Measurements from ENCODE around the gene FSIP1. TPM values are rescaled to one million over a fixed set of nuclear protein-coding genes. Genes with fewer than 3 reads are reported as not detected.

The FSIP1 gene
- total and polyA plus RNA-seq, 2 donors: 0.27 to 3.0 TPM

- Histone ChIP-seq H3K4me1 (ENCODE audit: insufficient read depth) (no peaks in the 10 kb centered on the region), H3K4me3 (ENCODE audit: low read depth, low read length) (no peak overlapping the region), H3K36me3 (ENCODE audit: insufficient read depth) (no peaks in the 10 kb centered on the region), H3K27ac (ENCODE audit: low read depth) (no peak overlapping the region)
- DNase-seq (ENCODE audit: extremely low spot score): no peak
- WGBS: 95% methylated on average over 3 of the region's 3 CpGs
Measured at GRCh38 chr15:39627451-39628143, 155.0 kb downstream of the FSIP1 start.

- no peak overlapping the region for H3K27ac ChIP-seq (ENCODE audit: low read depth)
Measured at GRCh38 chr15:39625856-39626255, 156.8 kb downstream of the FSIP1 start.

GRCh38 chr15:39625451-39625850, 157.2 kb downstream of the FSIP1 start:
- no peak for DNase-seq (ENCODE audit: extremely low spot score)
- Histone ChIP-seq H3K4me3 (ENCODE audit: low read depth, low read length) (no peak overlapping the region), H3K36me3 (ENCODE audit: insufficient read depth) (no peaks in the 10 kb centered on the region), H3K4me1 (ENCODE audit: insufficient read depth) (no peaks in the 10 kb centered on the region), H3K27ac (ENCODE audit: low read depth) (peak overlapping the region; percentile 14)
- WGBS: 90% methylated on average over 4 of the region's 4 CpGs

More at GRCh38 chr15:39625856-39626255, 156.8 kb downstream of the FSIP1 start:
- Histone ChIP-seq H3K4me1 (ENCODE audit: insufficient read depth) (no peaks in the 10 kb centered on the region), H3K36me3 (ENCODE audit: insufficient read depth) (no peaks in the 10 kb centered on the region), H3K4me3 (ENCODE audit: low read depth, low read length) (no peak overlapping the region)
- no peak for DNase-seq (ENCODE audit: extremely low spot score)

GRCh38 chr15:39624806-39625205, 157.8 kb downstream of the FSIP1 start:
- H3K27ac ChIP-seq (ENCODE audit: low read depth): peak overlapping the region; percentile 66
- 39% methylated on average over 6 of the region's 6 CpGs for WGBS
- H3K4me1 ChIP-seq (ENCODE audit: insufficient read depth): no peaks in the 10 kb centered on the region
- DNase-seq (ENCODE audit: extremely low spot score): no peak
- H3K36me3 ChIP-seq (ENCODE audit: insufficient read depth): no peaks in the 10 kb centered on the region
- no peak overlapping the region for H3K4me3 ChIP-seq (ENCODE audit: low read depth, low read length)

- Histone ChIP-seq H3K36me3 (ENCODE audit: insufficient read depth) (no peaks in the 10 kb centered on the region), H3K4me3 (ENCODE audit: low read depth, low read length) (no peak overlapping the region), H3K4me1 (ENCODE audit: insufficient read depth) (no peaks in the 10 kb centered on the region), H3K27ac (ENCODE audit: low read depth) (no peak overlapping the region)
- no peak for DNase-seq (ENCODE audit: extremely low spot score)
- 84% methylated on average over 4 of the region's 4 CpGs for WGBS
Measured at GRCh38 chr15:39623529-39623931, 159.1 kb downstream of the FSIP1 start.

- no peak overlapping the region for H3K4me3 ChIP-seq (ENCODE audit: low read depth, low read length)
- WGBS: 72% methylated on average over 6 of the region's 6 CpGs
- H3K4me1 ChIP-seq (ENCODE audit: insufficient read depth): no peaks in the 10 kb centered on the region
- no peak overlapping the region for H3K27ac ChIP-seq (ENCODE audit: low read depth)
- H3K36me3 ChIP-seq (ENCODE audit: insufficient read depth): no peaks in the 10 kb centered on the region
- DNase-seq (ENCODE audit: extremely low spot score): no peak
Measured at GRCh38 chr15:39622660-39623516, 159.8 kb downstream of the FSIP1 start.

- no peaks in the 10 kb centered on the region for H3K36me3 ChIP-seq (ENCODE audit: insufficient read depth)
- H3K4me3 ChIP-seq (ENCODE audit: low read depth, low read length): no peak overlapping the region
- 76% methylated on average over 1 of the region's 1 CpG for WGBS
- no peak for DNase-seq (ENCODE audit: extremely low spot score)
- no peaks in the 10 kb centered on the region for H3K4me1 ChIP-seq (ENCODE audit: insufficient read depth)
- H3K27ac ChIP-seq (ENCODE audit: low read depth): no peak overlapping the region
Measured at GRCh38 chr15:39621976-39622375, 160.7 kb downstream of the FSIP1 start.

- Histone ChIP-seq H3K4me3 (ENCODE audit: low read depth, low read length) (no peak overlapping the region), H3K27ac (ENCODE audit: low read depth) (no peak overlapping the region), H3K36me3 (ENCODE audit: insufficient read depth) (no peaks in the 10 kb centered on the region), H3K4me1 (ENCODE audit: insufficient read depth) (no peaks in the 10 kb centered on the region)
- DNase-seq (ENCODE audit: extremely low spot score): no peak
- 75% methylated on average over 1 of the region's 1 CpG for WGBS
Measured at GRCh38 chr15:39621210-39621609, 161.4 kb downstream of the FSIP1 start.

GRCh38 chr15:39618063-39618823, 164.4 kb downstream of the FSIP1 start:
- WGBS: 63% methylated on average over 3 of the region's 3 CpGs
- H3K36me3 ChIP-seq (ENCODE audit: insufficient read depth): no peaks in the 10 kb centered on the region
- no peak overlapping the region for H3K4me3 ChIP-seq (ENCODE audit: low read depth, low read length)
- H3K4me1 ChIP-seq (ENCODE audit: insufficient read depth): no peaks in the 10 kb centered on the region
- no peak overlapping the region for H3K27ac ChIP-seq (ENCODE audit: low read depth)
- DNase-seq (ENCODE audit: extremely low spot score): no peak

GRCh38 chr15:39616731-39617455, 165.7 kb downstream of the FSIP1 start:
- WGBS: 86% methylated on average over 6 of the region's 6 CpGs

GRCh38 chr15:39613861-39614260, 168.8 kb downstream of the FSIP1 start:
- no peak overlapping the region for H3K4me3 ChIP-seq (ENCODE audit: low read depth, low read length)
- H3K36me3 ChIP-seq (ENCODE audit: insufficient read depth): no peaks in the 10 kb centered on the region
- no peaks in the 10 kb centered on the region for H3K4me1 ChIP-seq (ENCODE audit: insufficient read depth)
- WGBS: 96% methylated on average over 2 of the region's 2 CpGs
- no peak overlapping the region for H3K27ac ChIP-seq (ENCODE audit: low read depth)
- no peak for DNase-seq (ENCODE audit: extremely low spot score)

More at GRCh38 chr15:39616731-39617455, 165.7 kb downstream of the FSIP1 start:
- Histone ChIP-seq H3K27ac (ENCODE audit: low read depth) (no peak overlapping the region), H3K4me3 (ENCODE audit: low read depth, low read length) (no peak overlapping the region), H3K36me3 (ENCODE audit: insufficient read depth) (no peaks in the 10 kb centered on the region), H3K4me1 (ENCODE audit: insufficient read depth) (no peaks in the 10 kb centered on the region)
- DNase-seq (ENCODE audit: extremely low spot score): no peak

- Histone ChIP-seq H3K36me3 (ENCODE audit: insufficient read depth) (no peaks in the 10 kb centered on the region), H3K4me3 (ENCODE audit: low read depth, low read length) (no peak overlapping the region), H3K4me1 (ENCODE audit: insufficient read depth) (no peaks in the 10 kb centered on the region), H3K27ac (ENCODE audit: low read depth) (no peak overlapping the region)
- DNase-seq (ENCODE audit: extremely low spot score): no peak
Measured at GRCh38 chr15:39613271-39613670, 169.4 kb downstream of the FSIP1 start.

- DNase-seq (ENCODE audit: extremely low spot score): no peak
- no peak overlapping the region for H3K4me3 ChIP-seq (ENCODE audit: low read depth, low read length)
- no peaks in the 10 kb centered on the region for H3K36me3 ChIP-seq (ENCODE audit: insufficient read depth)
- no peaks in the 10 kb centered on the region for H3K4me1 ChIP-seq (ENCODE audit: insufficient read depth)
- no peak overlapping the region for H3K27ac ChIP-seq (ENCODE audit: low read depth)
Measured at GRCh38 chr15:39610665-39611064, 172.0 kb downstream of the FSIP1 start.

Measured in urinary bladder (tissue), 4 donors.